Activated gamma-delta T cell (primary cell): ENCODE data around the gene LUC7L3.

Experiments used
- DNase-seq: peaks from one replicate; lab custom pipeline; 2025; lab: John Stamatoyannopoulos, UW

The LUC7L3 gene

GRCh38 chr17:50685691-50686493 is 33.5 kb upstream of the LUC7L3 start:
- no peak for DNase-seq

- DNase-seq, result no peak
Observed at GRCh38 chr17:50686494-50687199, 32.8 kb upstream of the LUC7L3 start.

- no peak for DNase-seq
Observed at GRCh38 chr17:50687200-50688066, 32.0 kb upstream of the LUC7L3 start.

- DNase-seq, result no peak
Observed at GRCh38 chr17:50688245-50688644, 31.2 kb upstream of the LUC7L3 start.

GRCh38 chr17:50689251-50689650 is 30.2 kb upstream of the LUC7L3 start:
- DNase-seq, result no peak

- no peak for DNase-seq
Observed at GRCh38 chr17:50689956-50690886, 29.2 kb upstream of the LUC7L3 start.

- no peak for DNase-seq
Observed at GRCh38 chr17:50690887-50691549, 28.4 kb upstream of the LUC7L3 start.

- no peak for DNase-seq
Observed at GRCh38 chr17:50691550-50692447, 27.6 kb upstream of the LUC7L3 start.

GRCh38 chr17:50692448-50693035 is 26.9 kb upstream of the LUC7L3 start:
- DNase-seq, result no peak

GRCh38 chr17:50693036-50693682 is 26.2 kb upstream of the LUC7L3 start:
- no peak for DNase-seq

- no peak for DNase-seq
Observed at GRCh38 chr17:50696365-50696879, 23.0 kb upstream of the LUC7L3 start.

GRCh38 chr17:50697062-50697461 is 22.3 kb upstream of the LUC7L3 start:
- no peak for DNase-seq

GRCh38 chr17:50697663-50698272 is 21.6 kb upstream of the LUC7L3 start:
- DNase-seq, result no peak

- DNase-seq, result no peak
Observed at GRCh38 chr17:50699410-50699809, 20.0 kb upstream of the LUC7L3 start.

- DNase-seq, result no peak
Observed at GRCh38 chr17:50703162-50703561, 16.2 kb upstream of the LUC7L3 start.

- peak; percentile 73 for DNase-seq
Observed at GRCh38 chr17:50707289-50708049, 11.9 kb upstream of the LUC7L3 start, which contains the start of gene ANKRD40. Gene ANKRD40 (minus strand): TSS chr17:50707914. CDS start chr17:50707654, 260 bp downstream.
